ENCODE measurements around the gene CEP126. TPM values are rescaled to one million over a fixed set of nuclear protein-coding genes. Genes with fewer than 3 reads are reported as not detected.

Gene CEP126
- total RNA-seq: 0.71 and 0.82 TPM in 2 replicates

- TF ChIP-seq, protein P1, sequence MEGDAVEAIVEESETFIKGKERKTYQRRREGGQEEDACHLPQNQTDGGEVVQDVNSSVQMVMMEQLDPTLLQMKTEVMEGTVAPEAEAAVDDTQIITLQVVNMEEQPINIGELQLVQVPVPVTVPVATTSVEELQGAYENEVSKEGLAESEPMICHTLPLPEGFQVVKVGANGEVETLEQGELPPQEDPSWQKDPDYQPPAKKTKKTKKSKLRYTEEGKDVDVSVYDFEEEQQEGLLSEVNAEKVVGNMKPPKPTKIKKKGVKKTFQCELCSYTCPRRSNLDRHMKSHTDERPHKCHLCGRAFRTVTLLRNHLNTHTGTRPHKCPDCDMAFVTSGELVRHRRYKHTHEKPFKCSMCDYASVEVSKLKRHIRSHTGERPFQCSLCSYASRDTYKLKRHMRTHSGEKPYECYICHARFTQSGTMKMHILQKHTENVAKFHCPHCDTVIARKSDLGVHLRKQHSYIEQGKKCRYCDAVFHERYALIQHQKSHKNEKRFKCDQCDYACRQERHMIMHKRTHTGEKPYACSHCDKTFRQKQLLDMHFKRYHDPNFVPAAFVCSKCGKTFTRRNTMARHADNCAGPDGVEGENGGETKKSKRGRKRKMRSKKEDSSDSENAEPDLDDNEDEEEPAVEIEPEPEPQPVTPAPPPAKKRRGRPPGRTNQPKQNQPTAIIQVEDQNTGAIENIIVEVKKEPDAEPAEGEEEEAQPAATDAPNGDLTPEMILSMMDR (IDR thresholded peaks at IDR 0.05; ENCODE audit: insufficient read depth, low read length, poor library complexity, severe bottlenecking): peak; percentile 75
- peak within 1 kb of the TSS; percentile 60 for H3K4me3 ChIP-seq (ENCODE audit: low read depth, low read length)
- no peaks in the 10 kb centered on the region for H3K36me3 ChIP-seq (ENCODE audit: control insufficient read depth, insufficient read depth, low read length)
- no peaks in the 10 kb centered on the region for H3K27me3 ChIP-seq (ENCODE audit: control insufficient read depth, insufficient read depth, low read length)
- DNase-seq (ENCODE audit: low read depth): peak; percentile 68
These were observed at the start of gene CEP126 for GRCh38 chr11:101914738-101915426. Gene CEP126 (plus strand): TSS chr11:101915010. CDS start chr11:101915285, 275 bp downstream.

- Histone ChIP-seq H3K36me3 (ENCODE audit: control insufficient read depth, insufficient read depth, low read length) (no peaks in the 10 kb centered on the region), H3K4me3 (ENCODE audit: low read depth, low read length) (no peak overlapping the region), H3K27me3 (ENCODE audit: control insufficient read depth, insufficient read depth, low read length) (no peaks in the 10 kb centered on the region)
- peak; percentile 86 for DNase-seq (ENCODE audit: low read depth)
- TF ChIP-seq, protein P1 (IDR thresholded peaks at IDR 0.05; ENCODE audit: insufficient read depth, low read length, poor library complexity, severe bottlenecking): no peak
These were observed 48.0 kb upstream of the CEP126 start for GRCh38 chr11:101866619-101867491.

DNA sequence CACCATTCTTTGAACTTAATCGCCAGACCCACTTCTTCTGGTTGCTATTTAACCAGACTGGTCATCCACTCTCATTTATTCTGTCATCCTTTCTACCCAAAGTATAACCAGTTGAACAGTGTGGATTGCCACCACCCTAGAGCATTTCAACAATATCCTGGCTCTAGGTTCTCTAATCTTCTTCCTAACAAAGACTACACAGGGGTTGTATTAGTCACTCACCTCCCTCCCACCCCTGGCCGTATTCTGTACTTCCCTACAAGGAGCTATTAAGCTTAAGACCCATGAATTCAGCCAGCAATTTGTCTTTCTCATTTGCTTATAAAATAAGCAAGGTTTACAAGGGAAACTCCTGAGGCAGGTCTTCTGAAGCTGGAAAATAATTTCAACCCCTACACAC is 46.9 kb upstream of the CEP126 start:
- Histone ChIP-seq H3K36me3 (ENCODE audit: control insufficient read depth, insufficient read depth, low read length) (no peaks in the 10 kb centered on the region), H3K4me3 (ENCODE audit: low read depth, low read length) (no peak overlapping the region), H3K27me3 (ENCODE audit: control insufficient read depth, insufficient read depth, low read length) (no peaks in the 10 kb centered on the region)
- TF ChIP-seq, protein P1 (IDR thresholded peaks at IDR 0.05; ENCODE audit: insufficient read depth, low read length, poor library complexity, severe bottlenecking): no peak
- no peak for DNase-seq (ENCODE audit: low read depth)

- no peak for DNase-seq (ENCODE audit: low read depth)
These were observed 44.3 kb upstream of the CEP126 start for GRCh38 chr11:101870510-101870909.

DNA sequence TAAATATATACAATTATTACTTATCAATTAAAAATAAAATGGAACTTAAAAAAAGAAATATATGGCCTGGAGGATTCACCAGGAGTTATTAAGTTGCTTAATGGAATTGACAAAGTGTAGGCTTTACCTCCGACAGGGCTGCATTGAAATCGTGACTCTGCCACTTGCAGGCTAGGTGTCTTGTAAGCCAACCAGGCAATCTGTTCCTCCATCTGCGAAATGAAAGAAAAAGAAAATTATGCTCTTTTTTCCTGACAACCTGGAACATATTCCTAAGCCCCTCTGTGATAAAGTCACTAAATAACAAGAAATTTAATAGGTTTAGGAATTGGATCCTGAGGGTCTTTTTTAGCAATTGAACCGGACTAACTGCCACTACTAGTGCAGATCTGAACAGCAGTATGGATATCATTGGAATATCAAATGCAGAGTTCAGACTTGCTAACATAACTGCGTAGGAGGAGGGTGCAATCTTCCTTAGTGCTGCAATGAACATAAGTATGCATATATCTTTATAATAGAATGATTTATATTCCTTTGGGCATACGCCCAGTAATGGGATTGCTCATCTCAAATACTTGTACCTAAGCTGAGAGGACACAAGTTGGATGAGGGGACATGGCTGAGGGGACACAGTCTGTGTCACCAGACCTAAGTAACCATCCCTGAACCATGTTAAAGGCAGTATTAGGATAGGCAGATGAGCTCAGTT is 42.5 kb upstream of the CEP126 start:
- TF ChIP-seq, protein P1 (IDR thresholded peaks at IDR 0.05; ENCODE audit: insufficient read depth, low read length, poor library complexity, severe bottlenecking): no peak
- Histone ChIP-seq H3K4me3 (ENCODE audit: low read depth, low read length) (no peak overlapping the region), H3K27me3 (ENCODE audit: control insufficient read depth, insufficient read depth, low read length) (no peaks in the 10 kb centered on the region), H3K36me3 (ENCODE audit: control insufficient read depth, insufficient read depth, low read length) (no peaks in the 10 kb centered on the region)
- no peak for DNase-seq (ENCODE audit: low read depth)

More at GRCh38 chr11:101870510-101870909, 44.3 kb upstream of the CEP126 start:
- H3K36me3 ChIP-seq (ENCODE audit: control insufficient read depth, insufficient read depth, low read length): no peaks in the 10 kb centered on the region
- no peak overlapping the region for H3K4me3 ChIP-seq (ENCODE audit: low read depth, low read length)
- no peaks in the 10 kb centered on the region for H3K27me3 ChIP-seq (ENCODE audit: control insufficient read depth, insufficient read depth, low read length)
- TF ChIP-seq, protein P1 (IDR thresholded peaks at IDR 0.05; ENCODE audit: insufficient read depth, low read length, poor library complexity, severe bottlenecking): no peak
